ENCODE data around the gene CRAT. TPM values are rescaled to one million over a fixed set of nuclear protein-coding genes. Genes with fewer than 3 reads are reported as not detected.

The CRAT gene
- total RNA-seq, 2 donors from 2014 or later = 62.3 to 78.3 TPM

Other genes starting within 250 kb of the CRAT start
- gene KYAT1, start 228.8 kb downstream of the CRAT start, total RNA-seq = 1 to 10 TPM; 2.0 to 5.1 TPM
- 10 to 100 TPM; 26.5 to 31.5 TPM for gene LRRC8A, start 228.7 kb downstream of the CRAT start, total RNA-seq
- gene PHYHD1, start 189.8 kb downstream of the CRAT start, total RNA-seq = 1 to 10 TPM; 1.8 to 6.6 TPM
- gene DOLK, start 163.2 kb downstream of the CRAT start, total RNA-seq = 10 to 100 TPM in 1 of 2 donors, 1 to 10 TPM in 1; 7.9 to 15.8 TPM
- gene NUP188, start 163.1 kb downstream of the CRAT start, total RNA-seq = 10 to 100 TPM; 26.8 to 43.9 TPM
- gene SH3GLB2, start 82.5 kb downstream of the CRAT start, total RNA-seq = 100 to 1,000 TPM; 109 to 110 TPM
- gene MIGA2, start 74.2 kb downstream of the CRAT start, total RNA-seq = 10 to 100 TPM; 47.4 to 74.8 TPM
- gene DOLPP1, start 29.7 kb downstream of the CRAT start, total RNA-seq = 10 to 100 TPM; 33.9 to 37.3 TPM
- 100 to 1,000 TPM in 1 of 2 donors, 10 to 100 TPM in 1; 94.5 to 142 TPM for gene PTPA, start 622 bp upstream of the CRAT start, total RNA-seq
- 1 to 10 TPM; 9.1 to 9.6 TPM for gene IER5L, start 67.5 kb upstream of the CRAT start, total RNA-seq

Measured in colonic mucosa (tissue), 2 donors.